Astrocyte of the spinal cord (primary cell): ENCODE data around the gene KRT82.

Experiments used
- DNase-seq: peaks from one replicate; pipeline ENCODE4 v3.0.0; 2011; ENCODE audit warnings: low read depth, low spot score
- H3K4me3 ChIP-seq: 2 replicates; pipeline ENCODE4 v1.5.1; 2011; ENCODE audit warnings: low read depth, mild to moderate bottlenecking, low read length, moderate library complexity
- in situ Hi-C: cut with HindIII; loops from 2 replicates; pipeline ENCODE4 v1.10.0; 2017; ENCODE audit warnings: low sequenced_read_pairs
- TF ChIP-seq, protein P1 (sequence below): IDR thresholded peaks from 2 replicates; pipeline ENCODE4 v1.5.1; 2012; ENCODE audit warnings: low read depth, mild to moderate bottlenecking, low read length, inconsistent platforms

The KRT82 gene

DNA sequence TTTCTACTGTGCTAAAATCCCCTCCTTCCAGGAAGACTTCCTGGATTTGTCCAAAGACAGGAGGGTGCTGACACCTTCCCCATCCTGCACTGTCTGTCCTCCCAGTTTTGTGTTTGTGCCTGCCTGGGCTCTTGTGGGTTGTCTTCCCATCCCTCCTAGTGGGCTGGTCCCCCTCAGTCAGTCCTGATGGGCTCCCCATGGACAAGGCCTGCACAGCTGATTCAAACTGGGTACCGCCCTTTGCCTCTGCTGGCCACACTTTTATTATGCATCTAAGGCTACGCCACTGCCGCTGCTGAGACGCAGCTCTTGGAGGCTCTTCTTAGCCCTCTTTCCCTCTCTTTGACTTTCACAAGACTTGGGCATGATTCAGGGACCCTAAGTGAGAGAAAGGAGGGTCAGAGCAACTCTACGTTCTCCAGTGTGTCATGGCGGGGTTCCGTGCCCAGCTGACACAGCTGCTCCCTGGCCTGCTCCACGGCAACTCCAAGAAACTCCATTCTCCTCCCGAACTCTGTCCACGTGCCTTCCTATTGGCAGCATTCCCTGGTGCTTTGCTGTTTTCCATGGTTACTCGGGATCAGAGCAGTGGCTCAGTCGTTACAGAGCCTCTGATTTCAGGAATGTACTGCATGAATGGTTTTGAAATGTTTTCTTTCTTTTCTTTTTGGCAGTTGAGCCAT lies 35.1 kb downstream of the KRT82 start:
- TF ChIP-seq, protein P1, sequence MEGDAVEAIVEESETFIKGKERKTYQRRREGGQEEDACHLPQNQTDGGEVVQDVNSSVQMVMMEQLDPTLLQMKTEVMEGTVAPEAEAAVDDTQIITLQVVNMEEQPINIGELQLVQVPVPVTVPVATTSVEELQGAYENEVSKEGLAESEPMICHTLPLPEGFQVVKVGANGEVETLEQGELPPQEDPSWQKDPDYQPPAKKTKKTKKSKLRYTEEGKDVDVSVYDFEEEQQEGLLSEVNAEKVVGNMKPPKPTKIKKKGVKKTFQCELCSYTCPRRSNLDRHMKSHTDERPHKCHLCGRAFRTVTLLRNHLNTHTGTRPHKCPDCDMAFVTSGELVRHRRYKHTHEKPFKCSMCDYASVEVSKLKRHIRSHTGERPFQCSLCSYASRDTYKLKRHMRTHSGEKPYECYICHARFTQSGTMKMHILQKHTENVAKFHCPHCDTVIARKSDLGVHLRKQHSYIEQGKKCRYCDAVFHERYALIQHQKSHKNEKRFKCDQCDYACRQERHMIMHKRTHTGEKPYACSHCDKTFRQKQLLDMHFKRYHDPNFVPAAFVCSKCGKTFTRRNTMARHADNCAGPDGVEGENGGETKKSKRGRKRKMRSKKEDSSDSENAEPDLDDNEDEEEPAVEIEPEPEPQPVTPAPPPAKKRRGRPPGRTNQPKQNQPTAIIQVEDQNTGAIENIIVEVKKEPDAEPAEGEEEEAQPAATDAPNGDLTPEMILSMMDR = no peak
- H3K4me3 ChIP-seq = no peak overlapping the region
- no peak for DNase-seq
- in situ Hi-C loops = no loop called here

DNA sequence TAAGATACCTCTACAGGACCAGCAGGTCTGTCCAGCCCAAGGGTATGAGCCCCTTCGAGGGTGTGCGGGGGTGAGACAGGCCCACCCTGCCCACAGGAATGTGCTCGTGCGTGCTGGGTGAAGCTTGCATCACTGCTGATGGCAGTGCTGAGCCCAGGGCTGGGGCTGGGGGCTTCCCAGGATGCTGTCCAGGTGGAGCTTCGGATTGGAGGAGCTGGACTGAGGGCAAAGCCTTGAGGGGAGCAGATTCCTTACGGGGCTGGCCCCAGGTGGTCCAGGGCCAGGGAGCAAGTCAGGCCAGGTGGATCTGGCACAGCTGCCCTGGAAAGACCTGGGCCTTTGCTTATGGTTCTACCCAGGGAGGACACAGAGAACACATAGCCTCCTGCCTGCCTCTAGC lies 36.3 kb downstream of the KRT82 start:
- no peak overlapping the region for H3K4me3 ChIP-seq
- no peak for DNase-seq
- TF ChIP-seq, protein P1 = no peak
- in situ Hi-C loops = no loop called here

DNA sequence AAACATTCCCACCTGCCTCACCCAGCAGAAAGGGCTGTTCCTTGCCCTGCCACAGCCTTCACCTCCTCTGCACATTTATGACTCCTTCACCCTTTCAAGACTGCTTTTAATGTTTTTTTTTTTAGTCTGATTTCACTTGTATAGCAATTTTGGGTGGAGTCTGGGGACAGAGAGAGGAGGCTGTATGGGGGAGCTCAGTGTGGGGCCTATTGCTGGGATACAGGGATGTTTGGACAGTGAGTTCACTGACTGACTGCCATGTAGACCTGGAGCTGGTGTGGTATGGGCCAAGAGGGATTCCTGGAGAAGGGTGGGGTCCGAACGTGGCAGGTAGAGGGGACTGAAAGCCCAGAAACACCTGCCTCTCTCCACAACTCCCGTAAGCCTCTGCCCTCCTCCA lies 36.9 kb downstream of the KRT82 start:
- H3K4me3 ChIP-seq = no peak overlapping the region
- in situ Hi-C loops = no loop called here
- TF ChIP-seq, protein P1 = no peak
- DNase-seq = no peak

DNA sequence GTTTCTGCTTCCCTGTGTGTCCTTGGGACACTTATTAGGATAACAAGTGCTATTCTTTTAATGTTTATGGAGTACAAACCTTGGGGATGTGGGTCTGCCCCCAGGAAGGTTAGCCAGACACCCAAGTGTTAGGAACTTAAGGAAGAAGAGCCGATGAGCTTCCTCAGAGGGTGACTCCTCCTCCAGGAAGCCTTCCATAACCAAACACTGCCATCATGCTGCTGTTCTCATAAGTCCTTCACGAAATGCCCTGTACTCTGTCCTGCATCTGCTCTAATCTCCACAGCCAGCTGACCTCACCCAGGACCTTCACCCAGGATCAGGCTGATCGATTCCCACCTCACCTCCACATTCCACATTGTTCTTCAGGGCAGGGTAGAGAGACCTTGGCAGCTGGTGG lies 37.6 kb downstream of the KRT82 start:
- no peak for DNase-seq
- TF ChIP-seq, protein P1 = no peak
- in situ Hi-C loops = no loop called here
- no peak overlapping the region for H3K4me3 ChIP-seq

DNA sequence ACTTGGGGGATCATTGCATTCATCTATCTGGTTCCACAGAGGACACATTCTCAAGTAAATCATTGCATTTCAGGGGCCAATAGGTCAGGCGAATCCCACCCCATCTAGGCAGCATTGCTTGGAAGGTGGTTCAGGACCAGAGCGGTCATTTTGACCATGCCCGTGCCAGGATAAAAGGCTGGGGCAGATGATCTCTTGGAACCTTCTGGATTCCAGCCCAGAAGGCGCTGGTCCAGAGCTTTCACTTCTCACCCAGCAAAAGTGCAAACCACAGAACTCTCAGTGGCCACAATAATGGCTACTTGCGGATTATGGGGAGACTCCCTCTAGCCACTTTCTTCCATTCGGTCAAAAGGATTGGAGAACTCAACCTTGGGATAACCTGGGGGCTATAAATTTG lies 38.3 kb downstream of the KRT82 start:
- DNase-seq = no peak
- in situ Hi-C loops = no loop called here
- H3K4me3 ChIP-seq = no peak overlapping the region
- TF ChIP-seq, protein P1 = no peak

DNA sequence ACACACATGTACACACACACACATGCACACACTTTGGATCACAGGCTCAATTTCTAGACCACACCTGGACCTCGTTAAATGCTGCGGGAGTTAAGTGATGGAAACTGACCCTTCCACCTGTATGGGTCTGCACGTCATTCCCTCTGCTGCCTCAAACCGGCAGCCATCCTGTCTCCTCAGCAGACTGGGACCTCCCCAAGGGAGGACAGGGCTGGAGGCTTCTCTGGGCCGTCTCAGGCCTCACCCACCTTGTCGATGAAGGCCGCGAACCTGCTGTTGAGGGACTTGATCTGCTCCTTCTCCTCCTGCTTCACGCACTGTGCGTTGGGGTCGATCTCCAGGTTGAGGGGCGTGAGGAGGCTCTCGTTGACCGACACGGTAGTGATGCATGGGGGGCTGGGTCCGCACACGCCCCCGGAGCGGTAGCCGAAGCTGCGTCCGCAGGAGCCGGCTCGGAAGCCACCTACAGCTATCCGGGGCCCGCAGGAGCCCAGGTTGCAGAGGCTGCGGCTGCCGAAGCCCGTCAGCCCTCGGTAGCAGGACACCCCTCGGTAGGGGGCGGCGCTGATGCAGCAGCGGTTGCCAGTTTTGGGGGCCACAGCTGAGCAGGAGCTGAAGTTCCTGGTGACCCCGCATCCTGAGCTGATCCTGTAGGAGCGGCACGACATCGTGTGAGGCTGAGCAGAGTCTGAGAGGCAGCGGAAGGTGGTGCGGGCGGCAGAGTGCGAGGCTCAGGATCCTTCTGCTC lies 39.2 kb downstream of the KRT82 start, which contains the start of gene KRT85:
KRT85 (minus strand) TSS at position 744 of the 748 bp plus-strand sequence; CDS start at position 668, 76 bp downstream.
- TF ChIP-seq, protein P1 = no peak
- in situ Hi-C loops = no loop called here
- no peak for DNase-seq
- no peak within 1 kb of the TSS for H3K4me3 ChIP-seq
